Measurements from ENCODE around the gene PPHLN1. TPM values are rescaled to one million over a fixed set of nuclear protein-coding genes. Genes with fewer than 3 reads are reported as not detected.

PPHLN1 gene
- total RNA-seq, 4 donors from 2014 or later: 32.7 to 52.3 (median 43.5) TPM

GRCh38 chr12:42409471-42409870, 83.5 kb downstream of the PPHLN1 start:
- in situ Hi-C loops (cut with MboI; ENCODE audit: low sequenced_read_pairs in 4 of 4) (no loop called here), intact Hi-C loops (cut with DNase I; ENCODE audit: low total_unique reads) (no loop called here)
- H3K9me3 ChIP-seq: no peaks in the 10 kb centered on the region

GRCh38 chr12:42410340-42410739, 84.4 kb downstream of the PPHLN1 start:
- H3K27ac ChIP-seq: no peak overlapping the region
- H3K36me3 ChIP-seq: no peaks in the 10 kb centered on the region
- no peak for DNase-seq
- TF ChIP-seq CTCF (IDR thresholded peaks at IDR 0.05 in 4 of 5, conservative IDR thresholded peaks at IDR 0.05 in 1 of 5) (no peak), POLR2A (IDR thresholded peaks at IDR 0.05) (no peak)
- intact Hi-C loops (cut with DNase I; ENCODE audit: low total_unique reads) (no loop called here), in situ Hi-C loops (cut with MboI; ENCODE audit: low sequenced_read_pairs in 4 of 4) (no loop called here)
- H3K27me3 ChIP-seq: no peaks in the 10 kb centered on the region
- no peaks in the 10 kb centered on the region for H3K9me3 ChIP-seq
- H3K4me1 ChIP-seq: no peaks in the 10 kb centered on the region
- H3K4me3 ChIP-seq: no peak overlapping the region
- ATAC-seq: no peak

More at GRCh38 chr12:42409471-42409870, 83.5 kb downstream of the PPHLN1 start:
- no peak overlapping the region for H3K27ac ChIP-seq
- ATAC-seq (no peak), DNase-seq (no peak)
- no peaks in the 10 kb centered on the region for H3K36me3 ChIP-seq
- H3K4me3 ChIP-seq: no peak overlapping the region
- H3K27me3 ChIP-seq: no peaks in the 10 kb centered on the region
- no peak for TF ChIP-seq POLR2A (IDR thresholded peaks at IDR 0.05)
- TF ChIP-seq CTCF (IDR thresholded peaks at IDR 0.05 in 4 of 5, conservative IDR thresholded peaks at IDR 0.05 in 1 of 5): no peak
- no peaks in the 10 kb centered on the region for H3K4me1 ChIP-seq

- H3K27ac ChIP-seq: no peak overlapping the region
- DNase-seq (no peak), ATAC-seq (no peak)
- H3K9me3 ChIP-seq: no peaks in the 10 kb centered on the region
- intact Hi-C loops (cut with DNase I; ENCODE audit: low total_unique reads) (no loop called here), in situ Hi-C loops (cut with MboI; ENCODE audit: low sequenced_read_pairs in 4 of 4) (no loop called here)
- no peaks in the 10 kb centered on the region for H3K27me3 ChIP-seq
- no peaks in the 10 kb centered on the region for H3K36me3 ChIP-seq
- no peak overlapping the region for H3K4me3 ChIP-seq
- TF ChIP-seq POLR2A (IDR thresholded peaks at IDR 0.05): no peak
- TF ChIP-seq CTCF (IDR thresholded peaks at IDR 0.05 in 4 of 5, conservative IDR thresholded peaks at IDR 0.05 in 1 of 5): no peak
- H3K4me1 ChIP-seq: peaks cover 18 to 31% of the 10 kb centered on the region in 2 donors
These were observed 94.4 kb downstream of the PPHLN1 start for GRCh38 chr12:42420395-42420794.

- Histone ChIP-seq H3K4me3 (no peak overlapping the region), H3K36me3 (no peaks in the 10 kb centered on the region), H3K27ac (peak overlapping the region in 2 of 4 donors; percentile 12 to 16), H3K4me1 (peaks cover 18 to 31% of the 10 kb centered on the region in 2 donors), H3K9me3 (no peaks in the 10 kb centered on the region), H3K27me3 (no peaks in the 10 kb centered on the region)
- in situ Hi-C loops (cut with MboI; ENCODE audit: low sequenced_read_pairs in 4 of 4): no loop called here
- no peak for DNase-seq
- intact Hi-C loops (cut with DNase I; ENCODE audit: low total_unique reads): no loop called here
- ATAC-seq: peak; percentile 78 to 85
- TF ChIP-seq CTCF (IDR thresholded peaks at IDR 0.05 in 4 of 5, conservative IDR thresholded peaks at IDR 0.05 in 1 of 5) (no peak), POLR2A (IDR thresholded peaks at IDR 0.05) (no peak)
These were observed 96.1 kb downstream of the PPHLN1 start for GRCh38 chr12:42421844-42422779.

Measured in gastrocnemius medialis (tissue), 4 donors.